ENCODE results near the gene MAMDC2. TPM values are rescaled to one million over a fixed set of nuclear protein-coding genes. Genes with fewer than 3 reads are reported as not detected.

Gene MAMDC2
- total RNA-seq, 4 donors from 2014 or later, result 4.1 to 17.3 (median 9.3) TPM

DNA sequence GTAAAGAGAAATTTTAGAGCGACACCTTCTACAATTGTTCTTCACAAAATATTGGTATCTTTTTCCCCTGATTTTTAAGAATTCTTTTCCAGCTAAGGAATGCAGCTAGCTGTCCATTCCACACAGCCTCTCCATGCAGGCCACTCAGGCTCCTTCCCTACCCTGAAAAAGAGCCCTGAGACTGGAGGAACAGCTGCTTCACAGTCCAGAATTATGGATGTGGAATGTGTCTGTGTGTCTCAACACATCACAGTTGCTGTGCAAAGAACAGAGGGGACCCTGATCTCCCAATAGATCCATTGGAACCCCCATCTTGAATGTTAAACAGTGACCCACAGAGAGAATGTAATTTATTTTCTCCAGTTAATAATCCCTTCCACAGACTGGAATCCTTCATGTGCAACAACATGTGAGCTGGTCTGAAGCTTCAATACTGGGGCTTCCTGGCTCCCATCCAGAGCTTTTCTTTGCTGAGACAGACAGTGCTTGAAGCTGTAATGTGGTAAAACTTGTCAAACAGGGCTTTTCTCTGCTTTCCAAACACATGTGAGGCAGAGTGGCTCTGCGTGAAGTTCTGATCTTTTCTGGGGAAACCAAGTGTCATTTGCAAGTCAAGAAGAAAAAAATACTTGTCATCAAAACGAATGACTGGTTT, 161.8 kb downstream of the MAMDC2 start:
- 44% methylated on average over 3 of the region's 3 CpGs for WGBS
- Histone ChIP-seq H3K36me3 (no peaks in the 10 kb centered on the region), H3K27ac (peak overlapping the region; percentile 0), H3K4me1 (no peaks in the 10 kb centered on the region), H3K27me3 (no peaks in the 10 kb centered on the region), H3K9me3 (no peaks in the 10 kb centered on the region), H3K4me3 (peak overlapping the region; percentile 20)
- DNase-seq (ENCODE audit: low spot score in 2 of 2), result no peak
- TF ChIP-seq POLR2AphosphoS5 (IDR thresholded peaks at IDR 0.05), result no peak
- TF ChIP-seq POLR2A (IDR thresholded peaks at IDR 0.05), result no peak
- TF ChIP-seq CTCF (IDR thresholded peaks at IDR 0.05), result no peak
- no peak for TF ChIP-seq EP300 (IDR thresholded peaks at IDR 0.05)

- H3K27ac ChIP-seq, result no peak overlapping the region
- H3K4me3 ChIP-seq, result no peak overlapping the region
- no peaks in the 10 kb centered on the region for H3K9me3 ChIP-seq
- peaks cover 4% of the 10 kb centered on the region for H3K36me3 ChIP-seq
- no peak for DNase-seq (ENCODE audit: low spot score in 2 of 2)
- no peaks in the 10 kb centered on the region for H3K4me1 ChIP-seq
- 52% methylated on average over 16 of the region's 16 CpGs for WGBS
- TF ChIP-seq EP300 (IDR thresholded peaks at IDR 0.05) (no peak), POLR2A (IDR thresholded peaks at IDR 0.05) (no peak), CTCF (IDR thresholded peaks at IDR 0.05) (no peak), POLR2AphosphoS5 (IDR thresholded peaks at IDR 0.05) (no peak)
- no peaks in the 10 kb centered on the region for H3K27me3 ChIP-seq
Measured at GRCh38 chr9:70217029-70217428, 173.4 kb downstream of the MAMDC2 start.

GRCh38 chr9:70218767-70219166, 175.1 kb downstream of the MAMDC2 start:
- H3K4me1 ChIP-seq, result no peaks in the 10 kb centered on the region
- TF ChIP-seq CTCF (IDR thresholded peaks at IDR 0.05), result no peak
- TF ChIP-seq POLR2A (IDR thresholded peaks at IDR 0.05), result no peak
- no peak for TF ChIP-seq EP300 (IDR thresholded peaks at IDR 0.05)
- no peak for TF ChIP-seq POLR2AphosphoS5 (IDR thresholded peaks at IDR 0.05)
- H3K4me3 ChIP-seq, result no peak overlapping the region
- no peaks in the 10 kb centered on the region for H3K27me3 ChIP-seq
- no peak overlapping the region for H3K27ac ChIP-seq
- no peaks in the 10 kb centered on the region for H3K9me3 ChIP-seq
- 51% methylated on average over 1 of the region's 1 CpG for WGBS
- no peaks in the 10 kb centered on the region for H3K36me3 ChIP-seq
- no peak for DNase-seq (ENCODE audit: low spot score in 2 of 2)

- Histone ChIP-seq H3K27me3 (no peaks in the 10 kb centered on the region), H3K27ac (no peak overlapping the region), H3K4me1 (no peaks in the 10 kb centered on the region), H3K9me3 (no peaks in the 10 kb centered on the region), H3K36me3 (no peaks in the 10 kb centered on the region), H3K4me3 (no peak overlapping the region)
- no peak for DNase-seq (ENCODE audit: low spot score in 2 of 2)
- 77% methylated on average over 2 of the region's 2 CpGs for WGBS
- no peak for TF ChIP-seq CTCF (IDR thresholded peaks at IDR 0.05)
- TF ChIP-seq POLR2A (IDR thresholded peaks at IDR 0.05), result no peak
- TF ChIP-seq POLR2AphosphoS5 (IDR thresholded peaks at IDR 0.05), result no peak
- TF ChIP-seq EP300 (IDR thresholded peaks at IDR 0.05), result no peak
Measured at GRCh38 chr9:70220216-70220615, 176.6 kb downstream of the MAMDC2 start.

GRCh38 chr9:70222354-70222753, 178.7 kb downstream of the MAMDC2 start:
- no peaks in the 10 kb centered on the region for H3K4me1 ChIP-seq
- H3K27me3 ChIP-seq, result no peaks in the 10 kb centered on the region
- WGBS, result 79% methylated on average over 1 of the region's 1 CpG
- no peaks in the 10 kb centered on the region for H3K36me3 ChIP-seq
- DNase-seq (ENCODE audit: low spot score in 2 of 2), result no peak
- H3K9me3 ChIP-seq, result no peaks in the 10 kb centered on the region
- TF ChIP-seq POLR2A (IDR thresholded peaks at IDR 0.05) (no peak), CTCF (IDR thresholded peaks at IDR 0.05) (no peak), POLR2AphosphoS5 (IDR thresholded peaks at IDR 0.05) (no peak), EP300 (IDR thresholded peaks at IDR 0.05) (no peak)
- no peak overlapping the region for H3K27ac ChIP-seq
- H3K4me3 ChIP-seq, result no peak overlapping the region
